Activated CD4-positive, alpha-beta T cell treated with anti-CD3 and anti-CD28 coated beads for 1 hour (primary cell): ENCODE measurements around the gene XPNPEP1.
A peak's percentile ranks its signal among the peaks of the same experiment; 100 is the strongest.

ENCODE experiments used
- DNase-seq: peaks from one replicate; pipeline ENCODE4 v3.0.0-alpha.2; 2020

The XPNPEP1 gene

DNA sequence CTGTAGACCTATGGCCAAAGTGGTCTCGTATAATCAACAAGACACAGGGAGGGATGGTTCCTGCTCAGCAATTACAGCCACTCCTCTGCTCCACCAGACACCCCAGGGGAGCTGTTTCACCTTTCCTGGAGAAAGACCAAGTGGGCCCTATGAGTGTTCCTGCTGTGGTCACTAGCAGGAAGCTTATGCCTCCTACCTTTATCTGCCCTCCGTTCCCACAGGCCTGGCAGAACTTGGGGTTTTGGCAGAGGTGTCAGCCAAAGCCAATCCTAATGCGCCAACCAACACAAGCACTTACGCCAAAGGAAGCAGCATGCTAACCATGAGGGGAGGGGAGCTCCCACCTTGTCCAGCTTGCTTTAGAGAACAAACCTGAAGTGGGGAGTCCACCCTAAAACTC lies 31.2 kb downstream of the XPNPEP1 start:
- DNase-seq: no peak

DNA sequence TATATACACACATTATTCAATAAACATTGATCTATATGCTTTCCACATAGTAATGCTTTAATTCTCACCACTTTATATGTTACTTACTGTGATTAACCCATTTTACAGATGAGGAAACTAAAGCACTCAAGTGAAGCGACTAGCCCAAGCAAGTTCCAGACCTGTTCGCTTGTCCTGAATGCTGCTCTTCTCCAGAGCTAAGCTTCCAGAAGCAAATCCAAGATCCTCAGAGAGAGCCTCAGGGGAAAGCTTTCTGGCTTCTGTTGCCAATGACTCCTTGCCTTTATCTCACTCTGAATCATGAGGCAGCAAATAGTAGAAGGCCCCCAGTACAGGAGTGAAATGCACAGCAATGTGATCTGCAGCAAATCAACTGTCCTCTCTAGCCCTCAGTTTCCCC lies 32.2 kb downstream of the XPNPEP1 start:
- no peak for DNase-seq

DNA sequence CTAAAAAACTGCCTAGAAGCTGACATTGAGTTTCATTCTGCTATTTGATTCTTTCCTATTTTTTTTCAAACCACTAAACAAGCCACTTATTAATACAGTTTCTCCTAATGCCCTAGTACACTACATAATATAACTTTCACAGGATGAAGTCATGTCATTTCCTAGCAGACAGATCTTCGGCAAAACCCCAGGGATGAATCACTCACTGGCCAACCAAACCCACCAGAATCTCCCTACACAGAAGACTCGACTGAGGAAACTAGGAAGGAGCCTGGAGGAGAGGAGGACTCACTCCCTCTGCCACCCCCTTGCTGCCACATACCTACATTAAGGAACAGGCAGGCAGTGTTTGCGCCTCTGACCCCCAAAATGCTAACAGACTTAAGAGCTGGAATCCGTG lies 33.4 kb downstream of the XPNPEP1 start:
- no peak for DNase-seq

DNA sequence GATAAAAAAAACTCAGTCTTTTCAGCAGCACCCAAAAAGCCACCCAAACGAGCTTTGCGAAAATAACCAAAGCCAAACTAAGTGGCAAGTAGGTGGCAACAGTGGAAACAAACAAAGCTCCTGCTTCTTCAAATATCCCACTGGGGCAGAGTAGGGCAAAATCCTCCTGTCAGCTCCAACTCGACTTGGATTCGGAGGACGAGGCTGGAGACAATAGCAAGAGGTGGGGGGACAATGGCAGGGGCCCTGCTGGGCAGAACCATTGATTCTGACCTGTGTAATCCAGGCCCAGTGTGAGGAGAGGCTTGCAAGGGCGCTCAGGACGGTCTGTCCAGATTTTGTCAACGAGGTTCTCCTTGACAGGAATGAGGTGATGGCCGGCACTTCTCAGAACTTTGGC lies 35.5 kb downstream of the XPNPEP1 start:
- DNase-seq: no peak

DNA sequence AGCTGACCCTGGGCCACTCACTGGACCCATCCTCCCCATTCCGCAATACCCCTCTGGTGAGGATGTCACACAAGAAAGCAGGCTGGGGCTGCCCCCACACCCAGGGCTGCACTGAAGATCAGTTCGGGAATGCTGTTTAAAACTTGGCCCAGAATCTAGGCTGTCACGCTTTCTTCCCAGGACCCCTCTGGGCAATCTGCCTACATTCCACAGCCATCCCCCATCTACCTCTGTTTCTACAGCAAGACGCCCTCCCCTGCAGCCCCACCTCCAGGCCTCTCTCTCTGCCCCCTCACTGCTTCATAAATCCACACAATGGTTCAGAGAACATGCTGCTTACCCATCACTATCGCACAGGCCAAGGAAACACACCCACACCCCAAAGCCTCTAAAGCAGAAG lies 36.1 kb downstream of the XPNPEP1 start:
- no peak for DNase-seq

DNA sequence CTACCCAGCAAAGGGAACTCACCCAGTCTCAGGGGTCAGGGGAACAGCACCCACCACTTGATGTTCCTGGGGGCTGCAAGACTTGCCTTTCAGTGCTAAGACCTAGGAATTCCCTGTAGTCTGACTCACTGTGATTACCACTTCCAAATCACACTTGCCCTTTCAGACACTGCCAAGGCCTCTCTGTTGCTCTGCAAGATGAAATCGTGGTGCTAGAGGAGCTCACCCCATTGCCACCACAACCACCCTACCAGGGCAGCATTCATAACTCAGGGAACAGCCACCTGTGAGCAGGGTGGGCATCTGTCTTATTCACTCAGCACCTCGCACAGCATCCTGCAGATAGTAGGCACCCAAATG lies 36.5 kb downstream of the XPNPEP1 start:
- no peak for DNase-seq

DNA sequence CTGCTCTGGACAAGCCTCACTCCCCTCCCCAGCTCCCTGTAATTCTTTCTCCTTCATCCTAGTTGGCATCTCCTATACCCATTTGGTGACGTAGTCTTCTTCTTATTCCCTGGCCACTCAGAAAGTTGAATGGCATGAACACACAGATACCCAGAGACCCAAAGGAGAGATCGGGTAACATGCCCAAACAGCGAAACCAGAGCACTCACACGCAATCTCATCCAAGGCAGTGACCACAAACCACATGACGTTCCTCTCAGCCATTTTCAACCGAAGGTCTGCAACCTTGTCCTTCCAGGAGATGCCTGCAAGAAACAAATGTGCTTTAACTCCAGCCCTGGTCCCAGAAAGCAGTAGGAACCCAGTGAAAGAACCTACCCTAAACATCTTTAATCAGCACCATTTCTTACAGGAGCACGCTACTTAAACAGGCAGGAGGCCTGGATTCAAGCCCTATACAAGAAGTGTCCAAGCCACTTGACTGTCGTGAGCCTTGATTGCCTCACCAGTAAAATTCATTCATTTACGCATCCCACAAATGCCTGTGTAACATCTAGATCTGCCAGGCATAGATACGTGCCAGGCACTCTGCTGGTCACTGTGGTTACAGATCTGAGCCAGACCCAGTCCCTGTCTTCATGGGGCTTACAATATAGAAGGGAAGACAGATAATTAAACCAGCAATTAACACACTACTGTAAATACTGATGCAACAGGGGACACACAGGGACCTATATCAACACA lies 37.1 kb downstream of the XPNPEP1 start:
- no peak for DNase-seq

DNA sequence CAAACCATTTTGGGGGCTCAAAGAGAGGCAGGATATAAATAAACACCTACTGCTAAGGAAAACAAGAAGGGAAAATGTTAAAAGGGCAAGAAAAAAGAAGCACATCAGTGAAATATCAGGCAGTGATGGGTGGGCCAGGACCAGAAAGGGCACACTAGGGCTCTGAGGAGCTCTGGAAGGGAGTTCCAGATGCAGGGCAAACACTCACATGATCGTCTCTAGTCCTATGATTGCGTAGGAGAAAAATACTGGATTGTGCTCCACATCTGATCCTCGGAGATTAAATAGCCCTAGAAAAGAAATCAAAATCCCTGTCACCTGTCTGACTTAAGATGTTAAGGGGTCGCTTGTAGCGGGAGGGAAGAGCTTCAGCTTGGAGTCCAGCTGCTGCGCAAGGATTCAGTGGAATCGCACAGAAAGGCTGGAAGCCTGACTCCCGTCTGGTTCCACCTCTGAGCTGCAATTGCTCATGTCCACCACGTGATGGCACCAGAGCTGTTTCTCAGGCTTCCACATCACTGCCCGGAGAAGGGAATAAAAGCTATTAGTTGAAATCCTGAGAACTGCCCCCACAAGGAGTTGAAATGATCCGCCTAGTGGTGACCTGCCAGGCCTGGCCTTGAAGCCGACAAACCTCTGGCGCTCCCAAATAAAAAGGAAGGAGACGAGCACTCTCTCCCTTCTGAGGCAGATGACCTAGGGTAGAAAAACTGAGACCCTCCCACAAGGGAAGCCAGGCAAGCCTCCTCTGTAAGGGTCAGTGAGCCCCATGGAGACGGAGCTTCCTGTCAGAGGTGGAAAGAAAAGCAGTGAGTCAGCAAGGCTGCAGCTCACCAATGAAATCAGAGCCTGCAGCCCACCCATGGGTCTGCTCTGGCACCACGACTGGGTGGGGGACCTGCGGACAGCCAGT lies 39.2 kb downstream of the XPNPEP1 start:
- peak; percentile 49 for DNase-seq

DNA sequence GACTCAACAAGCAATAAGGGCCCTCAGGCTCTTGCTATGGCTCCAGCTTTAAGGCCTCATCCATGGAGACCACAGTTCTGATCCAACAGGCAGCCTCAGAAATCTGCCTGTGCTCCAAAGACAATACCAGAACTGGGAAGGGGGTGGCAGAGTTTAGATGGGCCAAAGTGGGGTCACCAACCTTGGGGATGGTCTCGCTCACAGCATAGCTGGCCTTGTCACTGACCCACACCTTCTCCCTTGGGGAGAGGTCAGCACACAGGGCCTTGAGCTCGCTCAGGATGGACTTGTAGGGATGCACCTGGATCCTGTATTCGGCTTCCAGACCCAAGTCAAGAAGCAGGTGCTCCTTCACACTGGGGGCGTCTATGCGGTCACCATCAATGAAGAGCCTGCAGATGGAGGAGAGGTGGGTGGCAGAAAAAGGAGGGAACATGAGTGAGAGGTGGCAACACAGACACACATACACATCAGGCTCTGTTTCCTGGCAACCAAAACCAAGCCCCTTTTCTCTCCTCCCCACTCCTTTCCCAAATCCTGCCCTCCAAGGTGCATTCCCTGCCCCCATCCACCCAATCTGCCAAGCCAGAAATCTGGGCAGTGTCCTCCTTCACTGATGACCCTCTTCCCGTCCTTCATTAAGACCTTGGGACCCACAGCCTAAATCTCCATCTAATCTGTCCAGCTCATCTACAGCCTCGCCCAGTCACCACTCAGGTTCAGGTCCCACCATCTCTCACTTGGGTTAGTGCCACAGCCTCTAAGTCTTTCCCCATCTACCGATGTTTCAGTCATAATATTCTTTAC lies 40.9 kb downstream of the XPNPEP1 start:
- DNase-seq: no peak

DNA sequence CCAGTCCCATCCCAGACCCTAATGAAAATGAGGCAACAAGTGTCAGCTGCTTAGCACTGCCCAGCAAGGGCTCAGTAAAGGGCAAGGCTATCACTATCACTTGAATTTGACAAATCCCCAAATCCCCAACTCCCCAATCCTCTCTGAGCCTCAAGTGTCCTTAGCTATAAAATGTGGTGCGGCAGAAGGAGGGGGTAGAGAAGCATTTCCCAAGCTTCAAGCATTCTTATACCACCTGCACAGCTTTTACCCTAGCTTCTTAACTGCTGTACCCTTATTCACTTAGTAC lies 41.6 kb downstream of the XPNPEP1 start:
- no peak for DNase-seq

DNA sequence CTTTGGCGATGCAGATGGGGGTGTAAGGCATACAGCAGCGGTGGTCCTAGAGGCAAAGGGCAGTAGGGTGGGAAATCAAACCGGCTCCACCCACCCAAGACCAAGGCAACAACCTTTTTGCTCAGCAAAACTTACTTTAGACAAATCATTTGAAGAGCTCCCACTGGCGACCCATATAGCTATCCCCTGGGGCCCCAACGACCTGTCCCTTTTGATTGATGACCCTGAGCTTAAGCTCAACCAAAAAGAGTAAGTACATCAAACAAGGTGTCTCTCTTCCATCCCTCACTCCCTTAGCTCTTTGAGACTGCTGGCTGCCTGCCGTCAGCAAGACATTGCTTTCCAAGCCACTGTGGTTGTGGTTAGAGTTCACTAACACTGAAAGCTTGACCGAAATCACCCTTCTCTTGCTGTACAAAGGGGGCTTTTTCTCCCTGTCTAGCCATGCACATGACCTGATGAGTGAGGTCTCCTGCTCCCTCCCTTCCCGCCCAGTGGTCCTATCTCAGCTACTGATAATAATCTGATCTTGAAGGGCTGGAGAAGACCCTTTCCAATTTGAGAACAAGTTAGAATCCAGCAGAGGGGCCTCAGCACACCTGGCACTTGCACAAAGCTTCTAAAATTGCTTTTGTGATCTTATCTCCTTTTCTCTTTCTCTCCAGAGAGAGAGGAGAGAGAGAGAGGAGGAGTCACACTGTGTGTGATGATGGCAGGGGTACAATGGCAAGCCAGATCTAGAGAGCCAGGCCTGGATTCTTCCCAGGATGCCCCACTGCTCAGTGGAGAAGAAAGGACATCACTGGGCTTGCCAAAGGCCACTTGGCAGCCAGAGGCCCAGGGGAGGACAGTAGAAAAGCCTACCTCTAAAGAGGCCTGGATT lies 42.2 kb downstream of the XPNPEP1 start:
- no peak for DNase-seq

DNA sequence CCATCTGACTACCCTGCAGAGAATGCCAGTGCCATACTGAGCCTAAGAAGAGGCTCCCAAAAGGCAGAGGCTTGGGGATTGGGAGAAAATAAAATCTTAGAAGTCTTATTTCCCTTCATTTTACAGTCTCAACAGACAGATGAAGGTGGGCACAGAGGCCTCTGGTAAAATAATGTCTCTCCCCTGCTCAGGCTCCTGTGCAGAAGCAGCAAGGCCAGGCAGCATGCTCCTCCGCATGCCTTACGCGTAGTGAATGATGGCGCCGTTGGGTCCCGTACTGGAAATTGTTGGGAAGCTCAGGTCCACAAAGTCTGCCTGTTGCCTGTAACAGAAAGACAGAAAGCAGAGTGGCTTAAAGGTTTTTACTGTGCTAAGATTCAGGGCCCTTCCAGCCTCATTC lies 45.8 kb downstream of the XPNPEP1 start:
- DNase-seq: no peak

DNA sequence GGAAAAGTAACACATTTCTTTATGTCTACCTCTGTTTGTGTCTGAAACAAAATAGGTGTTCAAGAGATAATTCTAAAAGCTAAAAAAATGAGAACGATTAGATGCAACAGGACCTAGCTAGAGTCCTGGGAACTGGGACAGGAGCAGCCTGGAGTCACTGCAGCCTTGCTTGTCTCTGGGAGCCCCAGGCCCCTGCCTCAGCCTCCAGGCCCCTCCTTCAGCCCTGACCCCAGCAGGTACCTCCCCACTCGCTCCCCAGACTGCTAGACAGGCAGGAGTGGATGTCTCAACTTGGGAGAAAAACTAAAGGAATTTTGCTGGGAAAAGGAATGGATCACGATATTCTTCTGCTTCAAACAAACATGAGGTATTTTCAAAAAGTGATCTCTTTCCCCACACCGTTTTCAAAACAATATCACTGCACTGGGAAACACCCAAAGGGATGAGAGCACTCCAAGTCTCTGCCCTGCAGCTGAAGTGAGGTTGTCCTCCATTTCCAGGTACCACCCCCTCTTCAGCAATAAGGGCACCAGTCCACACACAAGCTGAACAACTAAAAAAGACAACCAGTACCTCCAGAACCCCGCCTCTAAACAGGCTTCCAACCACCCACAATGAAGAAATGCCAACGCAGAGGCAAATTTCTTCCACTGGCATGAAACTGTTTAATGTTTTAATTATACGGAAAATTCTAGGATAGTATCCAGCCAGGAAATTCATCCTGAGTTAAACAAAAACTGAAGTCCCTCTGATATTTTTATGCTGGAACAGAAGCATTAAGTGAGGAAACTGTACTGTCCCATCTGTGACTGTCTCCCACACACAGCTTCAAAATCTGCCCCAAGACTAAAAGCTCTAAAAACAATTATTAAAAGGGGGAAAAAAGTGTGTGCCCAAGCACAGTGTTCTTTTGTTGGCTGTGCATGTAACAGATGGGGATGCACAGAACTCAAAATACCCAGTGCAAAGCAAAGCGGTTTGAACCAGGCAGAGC lies 47.2 kb downstream of the XPNPEP1 start:
- no peak for DNase-seq

DNA sequence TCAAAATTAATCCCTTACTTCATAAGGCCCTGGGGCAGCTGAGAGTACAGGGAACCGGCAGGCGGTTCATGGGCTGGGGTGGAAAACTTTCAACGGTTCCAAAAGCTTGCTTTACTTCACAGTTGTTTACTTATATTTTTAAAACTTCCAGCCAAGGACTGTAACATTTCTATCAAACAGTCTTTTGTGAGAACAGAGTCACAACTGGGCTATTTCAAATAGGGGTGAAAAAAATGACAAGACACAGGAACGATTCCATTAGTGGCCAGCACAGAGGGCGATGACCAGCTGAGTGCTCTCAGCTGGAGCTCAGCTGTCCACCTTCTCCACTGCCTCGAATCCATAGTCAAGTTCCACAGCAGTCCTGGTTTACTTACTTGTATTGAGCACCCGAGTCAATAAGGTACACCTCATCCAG lies 48.2 kb downstream of the XPNPEP1 start:
- no peak for DNase-seq

DNA sequence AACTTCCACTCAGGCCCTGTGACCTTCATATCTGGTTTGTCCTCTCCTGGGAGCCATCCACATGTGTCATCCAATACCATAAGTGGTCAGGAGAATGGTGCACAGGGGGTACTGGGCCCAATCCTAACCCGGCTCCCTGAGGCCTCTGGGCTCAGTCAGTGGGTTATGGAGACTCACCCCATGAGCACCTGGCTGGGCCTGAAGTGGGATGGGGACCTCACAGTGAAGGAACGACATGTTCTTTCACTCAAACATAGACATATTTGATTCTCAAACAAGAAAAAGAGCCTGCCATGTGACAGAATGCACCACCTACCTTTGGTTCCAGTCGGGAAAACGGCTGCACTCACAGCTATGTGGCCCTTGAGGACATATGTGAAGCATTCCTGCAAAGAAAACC lies 51.8 kb downstream of the XPNPEP1 start:
- no peak for DNase-seq

DNA sequence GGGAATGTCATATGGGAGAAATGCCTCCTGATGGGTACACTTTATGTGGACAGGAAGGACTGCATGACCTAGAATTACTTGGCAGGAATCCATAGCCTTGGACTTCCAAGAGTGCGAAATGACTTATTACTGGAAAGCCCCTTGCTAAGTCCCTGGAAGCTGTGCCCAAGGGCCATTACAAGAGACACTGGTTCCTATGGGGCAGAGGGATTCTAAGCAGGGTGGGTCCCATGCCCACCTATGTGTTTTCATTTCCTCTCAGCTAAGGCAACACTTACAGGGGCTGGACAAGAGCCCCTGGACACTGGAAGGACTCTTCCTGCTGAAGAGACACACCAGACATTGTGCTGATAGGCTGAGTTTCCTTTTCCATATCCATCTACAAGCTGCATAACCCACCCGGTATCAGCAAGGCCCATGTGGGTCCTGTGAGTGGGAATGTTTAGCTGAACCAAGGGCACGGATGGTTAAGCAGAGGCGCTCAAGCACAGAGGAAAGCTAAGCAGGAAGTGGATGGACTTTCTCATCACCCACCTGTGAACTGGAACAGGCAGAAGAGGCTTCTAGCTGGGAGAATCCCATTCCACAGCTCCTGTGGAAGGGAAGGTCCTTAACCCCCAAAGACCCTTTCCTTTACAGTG lies 56.2 kb downstream of the XPNPEP1 start:
- DNase-seq: no peak

DNA sequence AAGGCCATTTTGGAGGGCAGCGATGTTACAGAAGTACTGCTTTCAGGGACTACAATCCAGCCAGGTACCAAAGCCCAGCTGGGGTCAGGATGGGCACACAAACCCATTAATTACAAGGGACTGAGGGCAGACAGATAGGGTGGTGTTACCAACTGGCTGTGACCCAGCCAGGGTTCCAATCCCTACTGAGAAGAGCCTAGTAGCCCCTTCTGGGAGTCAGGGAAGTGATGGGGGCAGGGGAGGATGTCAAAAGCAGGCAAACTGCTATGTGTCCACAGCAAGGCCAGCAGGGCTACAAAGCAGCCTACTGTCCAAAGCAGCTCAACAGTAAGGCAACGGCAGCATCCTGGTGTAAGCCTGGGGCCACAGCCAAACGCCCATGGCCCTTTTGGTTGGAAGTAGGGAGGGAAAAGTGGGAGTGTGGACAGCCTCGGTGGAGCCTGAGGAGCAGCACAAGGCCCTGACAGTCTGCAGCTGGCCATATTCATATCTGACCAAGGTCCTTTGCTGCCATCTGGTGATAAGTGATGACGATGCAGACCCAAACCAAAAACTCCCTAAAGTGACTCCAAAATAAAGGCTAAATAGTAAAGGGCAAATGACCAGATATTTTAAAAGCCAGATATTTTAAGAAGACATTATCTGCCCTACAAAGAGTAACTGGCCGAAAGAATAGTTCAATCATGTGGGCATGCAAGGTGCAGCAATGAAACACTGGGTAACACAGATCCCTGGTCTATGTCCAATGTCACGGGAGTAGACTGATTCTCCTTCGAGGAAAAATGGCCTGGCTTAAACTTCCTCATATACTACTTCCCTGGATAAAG lies 56.9 kb downstream of the XPNPEP1 start:
- no peak for DNase-seq

DNA sequence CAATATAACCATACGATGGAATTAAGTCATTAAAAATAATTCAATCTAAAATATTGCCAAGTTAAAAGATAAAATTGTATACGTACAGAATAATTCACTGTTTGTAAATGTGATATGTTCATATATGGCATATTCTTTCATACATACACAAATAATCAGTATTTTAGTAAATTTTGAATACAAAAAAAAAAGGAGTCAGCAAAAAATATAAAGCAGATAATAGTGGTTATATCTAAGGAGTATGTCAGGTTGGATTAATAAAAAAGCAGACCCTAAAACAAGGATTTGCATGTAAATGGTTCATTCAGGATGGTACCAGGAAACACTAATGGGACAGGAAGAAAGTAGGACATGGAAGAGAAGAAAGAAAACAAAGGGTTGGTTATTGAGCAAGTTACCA lies 59.5 kb downstream of the XPNPEP1 start:
- no peak for DNase-seq

DNA sequence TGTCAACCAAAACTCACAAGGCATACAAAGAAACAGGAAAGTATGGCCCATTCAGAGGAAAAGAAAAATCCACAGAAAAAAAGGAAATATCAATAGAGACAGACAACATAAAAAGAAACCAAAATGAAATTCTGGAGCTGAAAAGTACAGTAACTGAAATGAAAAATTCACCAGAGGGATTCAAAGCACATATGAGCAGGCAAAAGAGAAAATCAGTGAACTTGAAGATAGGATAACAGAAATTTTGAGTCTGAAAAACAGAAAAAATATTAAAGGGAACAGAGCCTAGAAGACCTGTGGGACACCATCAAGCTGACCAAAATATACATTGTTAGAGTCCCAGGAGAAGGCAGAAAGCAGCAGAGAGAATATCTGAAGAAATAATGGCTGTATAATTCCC lies 60.6 kb downstream of the XPNPEP1 start:
- no peak for DNase-seq

DNA sequence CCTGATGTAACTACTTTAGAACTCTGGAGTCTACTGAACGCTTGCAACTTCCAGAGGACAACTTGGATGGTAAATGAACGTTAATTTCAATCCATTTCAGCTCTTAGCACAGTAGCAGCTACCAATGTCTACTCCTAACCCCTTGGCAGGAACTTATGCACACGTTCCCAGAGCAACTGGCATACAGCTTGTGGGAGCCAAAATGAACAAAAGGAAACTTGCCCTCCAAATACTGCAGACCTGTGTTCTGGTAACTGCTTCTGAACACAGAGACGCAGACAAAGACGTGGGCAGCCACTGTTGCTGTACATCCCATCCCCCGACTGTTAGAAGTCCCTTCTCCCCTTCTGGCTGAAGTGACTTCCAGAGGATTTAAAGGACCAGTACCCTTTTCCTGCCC lies 61.3 kb downstream of the XPNPEP1 start:
- DNase-seq: no peak
